ENCODE results near the gene XPO4. TPM values are rescaled to one million over a fixed set of nuclear protein-coding genes. Genes with fewer than 3 reads are reported as not detected.

The XPO4 gene
- total RNA-seq, 1 donor from 2014 or later: 21.2 TPM

- Histone ChIP-seq H3K36me3 (ENCODE audit: control insufficient read depth, insufficient read depth, low read length) (no peaks in the 10 kb centered on the region), H3K4me3 (ENCODE audit: low read depth, low read length) (no peak overlapping the region), H3K27me3 (ENCODE audit: control insufficient read depth, insufficient read depth, low read length) (no peaks in the 10 kb centered on the region)
- no peak for DNase-seq (ENCODE audit: low read depth)
- TF ChIP-seq CTCF (IDR thresholded peaks at IDR 0.05; ENCODE audit: insufficient read depth, low read length, poor library complexity, severe bottlenecking): no peak
Observed at GRCh38 chr13:20780317-20780716, 122.2 kb downstream of the XPO4 start.

- no peak for TF ChIP-seq CTCF (IDR thresholded peaks at IDR 0.05; ENCODE audit: insufficient read depth, low read length, poor library complexity, severe bottlenecking)
- Histone ChIP-seq H3K36me3 (ENCODE audit: control insufficient read depth, insufficient read depth, low read length) (no peaks in the 10 kb centered on the region), H3K4me3 (ENCODE audit: low read depth, low read length) (no peak overlapping the region), H3K27me3 (ENCODE audit: control insufficient read depth, insufficient read depth, low read length) (no peaks in the 10 kb centered on the region)
- DNase-seq (ENCODE audit: low read depth): no peak
Observed at GRCh38 chr13:20779405-20779804, 123.1 kb downstream of the XPO4 start.

- no peak for DNase-seq (ENCODE audit: low read depth)
- no peak overlapping the region for H3K4me3 ChIP-seq (ENCODE audit: low read depth, low read length)
- no peaks in the 10 kb centered on the region for H3K27me3 ChIP-seq (ENCODE audit: control insufficient read depth, insufficient read depth, low read length)
- no peaks in the 10 kb centered on the region for H3K36me3 ChIP-seq (ENCODE audit: control insufficient read depth, insufficient read depth, low read length)
- no peak for TF ChIP-seq CTCF (IDR thresholded peaks at IDR 0.05; ENCODE audit: insufficient read depth, low read length, poor library complexity, severe bottlenecking)
Observed at GRCh38 chr13:20778311-20778710, 124.2 kb downstream of the XPO4 start.

- TF ChIP-seq CTCF (IDR thresholded peaks at IDR 0.05; ENCODE audit: insufficient read depth, low read length, poor library complexity, severe bottlenecking): no peak
- Histone ChIP-seq H3K4me3 (ENCODE audit: low read depth, low read length) (no peak overlapping the region), H3K36me3 (ENCODE audit: control insufficient read depth, insufficient read depth, low read length) (no peaks in the 10 kb centered on the region), H3K27me3 (ENCODE audit: control insufficient read depth, insufficient read depth, low read length) (no peaks in the 10 kb centered on the region)
- DNase-seq (ENCODE audit: low read depth): no peak
Observed at GRCh38 chr13:20776751-20777150, 125.8 kb downstream of the XPO4 start.

- no peak for DNase-seq (ENCODE audit: low read depth)
- Histone ChIP-seq H3K27me3 (ENCODE audit: control insufficient read depth, insufficient read depth, low read length) (no peaks in the 10 kb centered on the region), H3K4me3 (ENCODE audit: low read depth, low read length) (no peak overlapping the region), H3K36me3 (ENCODE audit: control insufficient read depth, insufficient read depth, low read length) (no peaks in the 10 kb centered on the region)
- TF ChIP-seq CTCF (IDR thresholded peaks at IDR 0.05; ENCODE audit: insufficient read depth, low read length, poor library complexity, severe bottlenecking): no peak
Observed at GRCh38 chr13:20775961-20776360, 126.6 kb downstream of the XPO4 start.

- H3K27me3 ChIP-seq (ENCODE audit: control insufficient read depth, insufficient read depth, low read length): no peaks in the 10 kb centered on the region
- no peak overlapping the region for H3K4me3 ChIP-seq (ENCODE audit: low read depth, low read length)
- DNase-seq (ENCODE audit: low read depth): no peak
- no peaks in the 10 kb centered on the region for H3K36me3 ChIP-seq (ENCODE audit: control insufficient read depth, insufficient read depth, low read length)
- TF ChIP-seq CTCF (IDR thresholded peaks at IDR 0.05; ENCODE audit: insufficient read depth, low read length, poor library complexity, severe bottlenecking): no peak
Observed at GRCh38 chr13:20774746-20775145, 127.8 kb downstream of the XPO4 start.
